Measurements from ENCODE around the gene PROSER2.
"Not testable (repeated sequence)": the region's sequence is repeated elsewhere in the genome, so short reads cannot be mapped to it uniquely, and the experiment has no call there.

Gene PROSER2

GRCh38 chr10:11838298-11838852 is 15.2 kb downstream of the PROSER2 start:
- no peak for DNase-seq

GRCh38 chr10:11841375-11841774 is 18.2 kb downstream of the PROSER2 start:
- no peak for DNase-seq

GRCh38 chr10:11842411-11842810 is 19.3 kb downstream of the PROSER2 start:
- DNase-seq: no peak

GRCh38 chr10:11845113-11845512 is 22.0 kb downstream of the PROSER2 start:
- DNase-seq: no peak

GRCh38 chr10:11846542-11846941 is 23.4 kb downstream of the PROSER2 start:
- no peak for DNase-seq

GRCh38 chr10:11849277-11849676 is 26.1 kb downstream of the PROSER2 start:
- DNase-seq: no peak

GRCh38 chr10:11849911-11850310 is 26.8 kb downstream of the PROSER2 start:
- DNase-seq: peak; percentile 9 to 65

- no peak for DNase-seq
These were observed 28.8 kb downstream of the PROSER2 start for GRCh38 chr10:11851910-11852309.

- DNase-seq: not testable (repeated sequence)
These were observed 29.5 kb downstream of the PROSER2 start for GRCh38 chr10:11852637-11853036.

- DNase-seq: no peak
These were observed 30.3 kb downstream of the PROSER2 start for GRCh38 chr10:11853468-11853867.

GRCh38 chr10:11854301-11854700 is 31.1 kb downstream of the PROSER2 start:
- DNase-seq: no peak

GRCh38 chr10:11856089-11856488 is 32.9 kb downstream of the PROSER2 start:
- no peak for DNase-seq

GRCh38 chr10:11856678-11857077 is 33.5 kb downstream of the PROSER2 start:
- DNase-seq: no peak

GRCh38 chr10:11858093-11858492 is 34.9 kb downstream of the PROSER2 start:
- no peak for DNase-seq

GRCh38 chr10:11861341-11861740 is 38.2 kb downstream of the PROSER2 start:
- DNase-seq: no peak

- no peak for DNase-seq
These were observed 38.8 kb downstream of the PROSER2 start for GRCh38 chr10:11861811-11862428.

GRCh38 chr10:11863353-11864109 is 40.4 kb downstream of the PROSER2 start:
- DNase-seq: peak; percentile 42 to 54

- no peak for DNase-seq
These were observed 41.6 kb downstream of the PROSER2 start for GRCh38 chr10:11864727-11865126.

- no peak for DNase-seq
These were observed 42.4 kb downstream of the PROSER2 start for GRCh38 chr10:11865561-11865960.

GRCh38 chr10:11866199-11866925 is 43.2 kb downstream of the PROSER2 start:
- no peak for DNase-seq

GRCh38 chr10:11869219-11869618 is 46.1 kb downstream of the PROSER2 start:
- DNase-seq: no peak

GRCh38 chr10:11869743-11870460 is 46.7 kb downstream of the PROSER2 start:
- no peak for DNase-seq

GRCh38 chr10:11870461-11870780 is 47.3 kb downstream of the PROSER2 start:
- DNase-seq: no peak
